RWPE2 (cell line): ENCODE measurements around the gene FAM227A.

ENCODE experiments used
- ATAC-seq: fragments of 200-7000 bp; cut with Tn5 transposase; 3 replicates; pipeline ENCODE4 v1.9.1; 2021; ENCODE audit warnings: low read depth
- DNase-seq: peaks from one replicate; pipeline ENCODE4 v3.0.0-alpha.2; 2020; ENCODE audit warnings: low spot score
- H3K27ac ChIP-seq: fragments of 450-650 bp; 2 replicates; pipeline ENCODE4 v1.5.1; 2017; ENCODE audit warnings: mild to moderate bottlenecking; ENCODE audit not compliant: poor library complexity, severe bottlenecking
- H3K27me3 ChIP-seq: fragments of 250-450 bp; sonication (Bioruptor Pico); 2 replicates; pipeline ENCODE4 v1.5.1; 2021; ENCODE audit warnings: mild to moderate bottlenecking, moderate library complexity; ENCODE audit not compliant: insufficient read depth, poor library complexity, severe bottlenecking
- H3K36me3 ChIP-seq: fragments of 250-450 bp; sonication (Bioruptor Pico); 2 replicates; pipeline ENCODE4 v1.5.1; 2020; ENCODE audit warnings: low read depth, mild to moderate bottlenecking, moderate library complexity
- H3K4me1 ChIP-seq: fragments of 250-450 bp; sonication (Bioruptor Pico); 2 replicates; pipeline ENCODE4 v1.5.1; 2021; ENCODE audit warnings: mild to moderate bottlenecking, moderate library complexity; ENCODE audit not compliant: insufficient read depth, poor library complexity, severe bottlenecking
- H3K4me3 ChIP-seq: fragments of 250-450 bp; sonication (Bioruptor Pico); 2 replicates; pipeline ENCODE4 v1.5.1; 2021; ENCODE audit warnings: mild to moderate bottlenecking, moderate library complexity; ENCODE audit not compliant: severe bottlenecking
- H3K9me3 ChIP-seq: fragments of 250-450 bp; sonication (Bioruptor Pico); 2 replicates; pipeline ENCODE4 v1.5.1; 2021; ENCODE audit warnings: mild to moderate bottlenecking, moderate library complexity; ENCODE audit not compliant: severe bottlenecking
- TF ChIP-seq, protein P1 (sequence below): fragments of 450-650 bp; IDR thresholded peaks from one replicate; pipeline ENCODE4 v1.5.1; 2017; ENCODE audit warnings: mild to moderate bottlenecking, moderate library complexity; ENCODE audit not compliant: poor library complexity, severe bottlenecking

Gene FAM227A

DNA sequence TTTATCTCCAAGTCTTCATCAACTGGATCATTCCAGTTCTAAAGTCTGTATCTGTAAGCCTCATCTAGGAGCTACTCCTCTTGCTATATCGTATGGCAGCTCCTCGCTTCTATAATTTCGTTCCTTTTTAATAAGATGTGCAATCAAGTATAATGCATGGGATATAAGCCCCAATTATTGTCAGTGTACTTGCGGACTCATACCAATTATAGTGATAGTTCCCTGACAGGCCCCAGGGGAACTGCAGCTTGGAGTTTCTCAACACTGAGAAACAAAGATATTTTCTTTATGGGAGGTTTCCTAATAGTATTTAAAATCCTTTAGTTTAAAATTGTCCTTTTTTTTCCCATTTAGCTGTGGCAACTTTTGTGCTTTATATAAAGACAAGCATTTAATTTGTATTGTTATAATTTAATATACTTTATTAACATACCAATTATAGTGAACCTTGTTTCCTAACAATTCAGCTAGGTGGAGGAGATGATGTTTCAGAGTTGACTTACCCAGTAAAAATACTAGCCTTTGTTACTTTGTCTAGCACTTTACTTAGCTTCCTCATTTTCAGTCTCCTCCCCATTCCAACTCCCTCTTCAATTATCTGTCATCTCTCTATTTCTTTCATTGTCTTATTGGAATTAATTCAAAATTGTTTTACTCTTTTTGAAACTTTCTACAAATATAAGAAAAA, 124.8 kb downstream of the FAM227A start:
- H3K27me3 ChIP-seq, result no peaks in the 10 kb centered on the region
- no peak overlapping the region for H3K4me3 ChIP-seq
- no peaks in the 10 kb centered on the region for H3K36me3 ChIP-seq
- H3K9me3 ChIP-seq, result no peaks in the 10 kb centered on the region
- H3K4me1 ChIP-seq, result no peaks in the 10 kb centered on the region
- no peak for ATAC-seq
- H3K27ac ChIP-seq, result no peak overlapping the region
- TF ChIP-seq, protein P1, sequence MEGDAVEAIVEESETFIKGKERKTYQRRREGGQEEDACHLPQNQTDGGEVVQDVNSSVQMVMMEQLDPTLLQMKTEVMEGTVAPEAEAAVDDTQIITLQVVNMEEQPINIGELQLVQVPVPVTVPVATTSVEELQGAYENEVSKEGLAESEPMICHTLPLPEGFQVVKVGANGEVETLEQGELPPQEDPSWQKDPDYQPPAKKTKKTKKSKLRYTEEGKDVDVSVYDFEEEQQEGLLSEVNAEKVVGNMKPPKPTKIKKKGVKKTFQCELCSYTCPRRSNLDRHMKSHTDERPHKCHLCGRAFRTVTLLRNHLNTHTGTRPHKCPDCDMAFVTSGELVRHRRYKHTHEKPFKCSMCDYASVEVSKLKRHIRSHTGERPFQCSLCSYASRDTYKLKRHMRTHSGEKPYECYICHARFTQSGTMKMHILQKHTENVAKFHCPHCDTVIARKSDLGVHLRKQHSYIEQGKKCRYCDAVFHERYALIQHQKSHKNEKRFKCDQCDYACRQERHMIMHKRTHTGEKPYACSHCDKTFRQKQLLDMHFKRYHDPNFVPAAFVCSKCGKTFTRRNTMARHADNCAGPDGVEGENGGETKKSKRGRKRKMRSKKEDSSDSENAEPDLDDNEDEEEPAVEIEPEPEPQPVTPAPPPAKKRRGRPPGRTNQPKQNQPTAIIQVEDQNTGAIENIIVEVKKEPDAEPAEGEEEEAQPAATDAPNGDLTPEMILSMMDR, result no peak
- no peak for DNase-seq
